ENCODE measurements around the gene TSEN34. TPM values are rescaled to one million over a fixed set of nuclear protein-coding genes. Genes with fewer than 3 reads are reported as not detected.

Gene TSEN34
- polyA plus RNA-seq, 1 of the 3 experiments (the other 2 are of a cell fraction), result 82.1 TPM

DNA sequence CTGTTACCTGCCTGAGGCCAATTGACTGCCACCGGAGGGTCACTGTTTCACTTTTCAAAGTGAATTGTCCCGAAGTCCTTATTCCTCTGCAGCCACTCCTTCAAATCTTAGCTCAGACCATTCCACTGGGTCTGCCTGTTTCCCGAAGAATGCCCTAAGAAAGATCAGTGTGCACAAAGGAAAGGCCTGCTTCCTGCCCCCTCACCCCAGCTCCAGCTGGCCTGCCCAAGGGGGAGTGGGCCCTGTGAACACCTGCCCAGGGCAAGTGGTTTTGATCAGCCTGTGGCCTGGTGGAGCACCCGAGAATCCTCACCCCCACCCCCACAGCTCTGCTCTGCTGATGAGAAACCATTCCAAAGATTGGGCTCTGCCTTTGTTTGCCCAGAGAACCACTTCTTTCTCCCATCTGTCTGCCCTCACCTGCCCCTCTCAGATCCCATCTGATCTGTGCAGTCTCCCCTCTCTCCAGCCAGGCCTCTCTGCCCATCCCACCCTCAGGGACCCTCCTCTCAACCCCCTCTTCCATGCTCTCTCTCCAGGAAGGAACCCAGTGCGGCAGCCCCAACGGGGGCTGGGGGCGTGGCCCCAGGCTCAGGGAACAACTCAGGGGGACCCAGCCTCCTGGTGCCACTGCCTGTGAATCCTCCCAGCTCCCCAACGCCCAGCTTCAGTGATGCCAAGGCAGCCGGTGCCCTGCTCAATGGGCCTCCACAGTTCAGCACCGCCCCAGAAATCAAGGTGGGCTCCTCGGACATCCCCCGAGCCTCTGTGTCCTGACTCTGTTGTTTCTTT is 41.9 kb upstream of the TSEN34 start:
- H3K27me3 ChIP-seq (ENCODE audit: insufficient read depth), result no peaks in the 10 kb centered on the region
- no peak overlapping the region for H3K27ac ChIP-seq (ENCODE audit: low read depth in 2 of 2, low read length in 1 of 2)
- ChIA-PET POLR2A (interaction anchor here (1.2 to 1.6 kb wide), 2 partner anchors 10 to 12 kb away, joined by 3 to 6 read pairs; partner anchors contain the start of gene LENG1), CTCF (no interaction called here)
- H3K4me3 ChIP-seq (ENCODE audit: low read depth in 2 of 2, low read length in 1 of 2), result no peak overlapping the region
- no peaks in the 10 kb centered on the region for H3K79me2 ChIP-seq (ENCODE audit: insufficient read depth)
- H4K20me1 ChIP-seq (ENCODE audit: insufficient read depth), result no peaks in the 10 kb centered on the region
- DNase-seq, result no peak
- WGBS (ENCODE audit: low lambda C conversion rate), result 91% methylated on average over 11 of the region's 12 CpGs
- no peak overlapping the region for H3K4me2 ChIP-seq
- no peaks in the 10 kb centered on the region for H3K9me2 ChIP-seq
- H2AFZ ChIP-seq (ENCODE audit: low read depth), result no peak overlapping the region
- no peaks in the 10 kb centered on the region for H3K4me1 ChIP-seq (ENCODE audit: control insufficient read depth in 1 of 2, insufficient read depth in 2 of 2, low read depth in 1 of 2, low read length in 1 of 2)
- peaks cover 12% of the 10 kb centered on the region for H3F3A ChIP-seq (replicated peaks; ENCODE audit: insufficient read depth)
- no peaks in the 10 kb centered on the region for H3K9me3 ChIP-seq
- TF ChIP-seq RAD21 (IDR thresholded peaks at IDR 0.05; ENCODE audit: low read length) (no peak), GABPA (IDR thresholded peaks at IDR 0.05; ENCODE audit: low read depth) (no peak), PBX3 (IDR thresholded peaks at IDR 0.05) (no peak), SIN3A (IDR thresholded peaks at IDR 0.05; ENCODE audit: borderline replicate concordance, low read depth, low read length) (no peak), MXI1 (IDR thresholded peaks at IDR 0.05; ENCODE audit: low read depth, low read length) (no peak), FOSL2 (IDR thresholded peaks at IDR 0.05; ENCODE audit: borderline replicate concordance, low read depth) (no peak), USF1 (IDR thresholded peaks at IDR 0.05; ENCODE audit: borderline replicate concordance, low read depth) (no peak), JUND (IDR thresholded peaks at IDR 0.05) (no peak), NFIC (IDR thresholded peaks at IDR 0.05; ENCODE audit: borderline replicate concordance) (no peak), RXRA (IDR thresholded peaks at IDR 0.05; ENCODE audit: borderline replicate concordance, low read depth) (no peak), SMC3 (IDR thresholded peaks at IDR 0.05; ENCODE audit: low read depth, low read length) (no peak), ELF1 (IDR thresholded peaks at IDR 0.05) (no peak), YY1 (IDR thresholded peaks at IDR 0.05; ENCODE audit: low read depth) (no peak), RFX5 (IDR thresholded peaks at IDR 0.05; ENCODE audit: low read length) (no peak), TCF12 (IDR thresholded peaks at IDR 0.05) (no peak)
- TF ChIP-seq, protein P1, sequence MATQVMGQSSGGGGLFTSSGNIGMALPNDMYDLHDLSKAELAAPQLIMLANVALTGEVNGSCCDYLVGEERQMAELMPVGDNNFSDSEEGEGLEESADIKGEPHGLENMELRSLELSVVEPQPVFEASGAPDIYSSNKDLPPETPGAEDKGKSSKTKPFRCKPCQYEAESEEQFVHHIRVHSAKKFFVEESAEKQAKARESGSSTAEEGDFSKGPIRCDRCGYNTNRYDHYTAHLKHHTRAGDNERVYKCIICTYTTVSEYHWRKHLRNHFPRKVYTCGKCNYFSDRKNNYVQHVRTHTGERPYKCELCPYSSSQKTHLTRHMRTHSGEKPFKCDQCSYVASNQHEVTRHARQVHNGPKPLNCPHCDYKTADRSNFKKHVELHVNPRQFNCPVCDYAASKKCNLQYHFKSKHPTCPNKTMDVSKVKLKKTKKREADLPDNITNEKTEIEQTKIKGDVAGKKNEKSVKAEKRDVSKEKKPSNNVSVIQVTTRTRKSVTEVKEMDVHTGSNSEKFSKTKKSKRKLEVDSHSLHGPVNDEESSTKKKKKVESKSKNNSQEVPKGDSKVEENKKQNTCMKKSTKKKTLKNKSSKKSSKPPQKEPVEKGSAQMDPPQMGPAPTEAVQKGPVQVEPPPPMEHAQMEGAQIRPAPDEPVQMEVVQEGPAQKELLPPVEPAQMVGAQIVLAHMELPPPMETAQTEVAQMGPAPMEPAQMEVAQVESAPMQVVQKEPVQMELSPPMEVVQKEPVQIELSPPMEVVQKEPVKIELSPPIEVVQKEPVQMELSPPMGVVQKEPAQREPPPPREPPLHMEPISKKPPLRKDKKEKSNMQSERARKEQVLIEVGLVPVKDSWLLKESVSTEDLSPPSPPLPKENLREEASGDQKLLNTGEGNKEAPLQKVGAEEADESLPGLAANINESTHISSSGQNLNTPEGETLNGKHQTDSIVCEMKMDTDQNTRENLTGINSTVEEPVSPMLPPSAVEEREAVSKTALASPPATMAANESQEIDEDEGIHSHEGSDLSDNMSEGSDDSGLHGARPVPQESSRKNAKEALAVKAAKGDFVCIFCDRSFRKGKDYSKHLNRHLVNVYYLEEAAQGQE (IDR thresholded peaks at IDR 0.05; ENCODE audit: low read depth, low read length), result no peak
- TF ChIP-seq, protein P2, sequence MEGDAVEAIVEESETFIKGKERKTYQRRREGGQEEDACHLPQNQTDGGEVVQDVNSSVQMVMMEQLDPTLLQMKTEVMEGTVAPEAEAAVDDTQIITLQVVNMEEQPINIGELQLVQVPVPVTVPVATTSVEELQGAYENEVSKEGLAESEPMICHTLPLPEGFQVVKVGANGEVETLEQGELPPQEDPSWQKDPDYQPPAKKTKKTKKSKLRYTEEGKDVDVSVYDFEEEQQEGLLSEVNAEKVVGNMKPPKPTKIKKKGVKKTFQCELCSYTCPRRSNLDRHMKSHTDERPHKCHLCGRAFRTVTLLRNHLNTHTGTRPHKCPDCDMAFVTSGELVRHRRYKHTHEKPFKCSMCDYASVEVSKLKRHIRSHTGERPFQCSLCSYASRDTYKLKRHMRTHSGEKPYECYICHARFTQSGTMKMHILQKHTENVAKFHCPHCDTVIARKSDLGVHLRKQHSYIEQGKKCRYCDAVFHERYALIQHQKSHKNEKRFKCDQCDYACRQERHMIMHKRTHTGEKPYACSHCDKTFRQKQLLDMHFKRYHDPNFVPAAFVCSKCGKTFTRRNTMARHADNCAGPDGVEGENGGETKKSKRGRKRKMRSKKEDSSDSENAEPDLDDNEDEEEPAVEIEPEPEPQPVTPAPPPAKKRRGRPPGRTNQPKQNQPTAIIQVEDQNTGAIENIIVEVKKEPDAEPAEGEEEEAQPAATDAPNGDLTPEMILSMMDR (IDR thresholded peaks at IDR 0.05), result no peak
- TF ChIP-seq, protein P3, sequence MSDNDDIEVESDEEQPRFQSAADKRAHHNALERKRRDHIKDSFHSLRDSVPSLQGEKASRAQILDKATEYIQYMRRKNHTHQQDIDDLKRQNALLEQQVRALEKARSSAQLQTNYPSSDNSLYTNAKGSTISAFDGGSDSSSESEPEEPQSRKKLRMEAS (IDR thresholded peaks at IDR 0.05; ENCODE audit: low read depth), result no peak
- no peak overlapping the region for H3K9ac ChIP-seq
- peaks cover 22 to 90% of the 10 kb centered on the region in 2 experiments for H3K36me3 ChIP-seq (replicated peaks in 1 of 2; ENCODE audit: control insufficient read depth in 1 of 2, insufficient read depth in 2 of 2, low read length in 1 of 2)
